GM11168 (cell line): ENCODE data around the gene NCKAP5L.
"Not testable (repeated sequence)": the region's sequence is repeated elsewhere in the genome, so short reads cannot be mapped to it uniquely, and the experiment has no call there.

ENCODE experiments used
- in situ Hi-C: fragments of 300-500 bp; cut with MboI; formaldehyde crosslinking; loops from one replicate; pipeline ENCODE4 v1.12.0; 2022; ENCODE audit warnings: low sequenced_read_pairs; ENCODE audit not compliant: unreplicated experiment

The NCKAP5L gene, protein sequence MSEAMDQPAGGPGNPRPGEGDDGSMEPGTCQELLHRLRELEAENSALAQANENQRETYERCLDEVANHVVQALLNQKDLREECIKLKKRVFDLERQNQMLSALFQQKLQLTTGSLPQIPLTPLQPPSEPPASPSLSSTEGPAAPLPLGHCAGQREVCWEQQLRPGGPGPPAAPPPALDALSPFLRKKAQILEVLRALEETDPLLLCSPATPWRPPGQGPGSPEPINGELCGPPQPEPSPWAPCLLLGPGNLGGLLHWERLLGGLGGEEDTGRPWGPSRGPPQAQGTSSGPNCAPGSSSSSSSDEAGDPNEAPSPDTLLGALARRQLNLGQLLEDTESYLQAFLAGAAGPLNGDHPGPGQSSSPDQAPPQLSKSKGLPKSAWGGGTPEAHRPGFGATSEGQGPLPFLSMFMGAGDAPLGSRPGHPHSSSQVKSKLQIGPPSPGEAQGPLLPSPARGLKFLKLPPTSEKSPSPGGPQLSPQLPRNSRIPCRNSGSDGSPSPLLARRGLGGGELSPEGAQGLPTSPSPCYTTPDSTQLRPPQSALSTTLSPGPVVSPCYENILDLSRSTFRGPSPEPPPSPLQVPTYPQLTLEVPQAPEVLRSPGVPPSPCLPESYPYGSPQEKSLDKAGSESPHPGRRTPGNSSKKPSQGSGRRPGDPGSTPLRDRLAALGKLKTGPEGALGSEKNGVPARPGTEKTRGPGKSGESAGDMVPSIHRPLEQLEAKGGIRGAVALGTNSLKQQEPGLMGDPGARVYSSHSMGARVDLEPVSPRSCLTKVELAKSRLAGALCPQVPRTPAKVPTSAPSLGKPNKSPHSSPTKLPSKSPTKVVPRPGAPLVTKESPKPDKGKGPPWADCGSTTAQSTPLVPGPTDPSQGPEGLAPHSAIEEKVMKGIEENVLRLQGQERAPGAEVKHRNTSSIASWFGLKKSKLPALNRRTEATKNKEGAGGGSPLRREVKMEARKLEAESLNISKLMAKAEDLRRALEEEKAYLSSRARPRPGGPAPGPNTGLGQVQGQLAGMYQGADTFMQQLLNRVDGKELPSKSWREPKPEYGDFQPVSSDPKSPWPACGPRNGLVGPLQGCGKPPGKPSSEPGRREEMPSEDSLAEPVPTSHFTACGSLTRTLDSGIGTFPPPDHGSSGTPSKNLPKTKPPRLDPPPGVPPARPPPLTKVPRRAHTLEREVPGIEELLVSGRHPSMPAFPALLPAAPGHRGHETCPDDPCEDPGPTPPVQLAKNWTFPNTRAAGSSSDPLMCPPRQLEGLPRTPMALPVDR (N-terminal part only)

GRCh38 chr12:49828133-49829091 is at the start of gene NCKAP5L:
Gene NCKAP5L, minus strand, starts transcription at chr12:49828413. Its CDS starts 24,369 bp downstream, at chr12:49804044.
- in situ Hi-C loops: no loop called here

DNA sequence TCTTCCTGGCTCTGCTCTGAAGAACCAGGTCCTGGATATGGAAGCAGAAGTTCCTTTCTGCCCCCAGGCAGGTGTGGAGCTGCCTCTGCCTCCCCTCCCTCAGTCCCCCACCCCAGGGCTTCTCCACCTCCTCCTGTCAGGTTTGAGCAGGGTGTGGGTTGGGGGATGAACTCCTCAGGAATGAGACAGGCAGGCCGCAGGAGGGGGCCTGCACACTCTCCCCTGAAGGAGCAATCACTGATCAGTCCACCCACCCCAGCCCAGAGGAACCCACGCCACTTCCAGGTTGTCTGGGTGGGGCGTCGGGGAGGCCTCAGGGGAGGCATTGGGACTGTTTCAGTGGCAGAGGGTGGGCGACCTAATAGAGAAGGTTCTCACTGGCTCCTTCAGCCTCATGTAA is 48.9 kb upstream of the NCKAP5L start:
- in situ Hi-C loops: no loop called here

GRCh38 chr12:49876070-49876469 is 47.9 kb upstream of the NCKAP5L start:
- in situ Hi-C loops: no loop called here

DNA sequence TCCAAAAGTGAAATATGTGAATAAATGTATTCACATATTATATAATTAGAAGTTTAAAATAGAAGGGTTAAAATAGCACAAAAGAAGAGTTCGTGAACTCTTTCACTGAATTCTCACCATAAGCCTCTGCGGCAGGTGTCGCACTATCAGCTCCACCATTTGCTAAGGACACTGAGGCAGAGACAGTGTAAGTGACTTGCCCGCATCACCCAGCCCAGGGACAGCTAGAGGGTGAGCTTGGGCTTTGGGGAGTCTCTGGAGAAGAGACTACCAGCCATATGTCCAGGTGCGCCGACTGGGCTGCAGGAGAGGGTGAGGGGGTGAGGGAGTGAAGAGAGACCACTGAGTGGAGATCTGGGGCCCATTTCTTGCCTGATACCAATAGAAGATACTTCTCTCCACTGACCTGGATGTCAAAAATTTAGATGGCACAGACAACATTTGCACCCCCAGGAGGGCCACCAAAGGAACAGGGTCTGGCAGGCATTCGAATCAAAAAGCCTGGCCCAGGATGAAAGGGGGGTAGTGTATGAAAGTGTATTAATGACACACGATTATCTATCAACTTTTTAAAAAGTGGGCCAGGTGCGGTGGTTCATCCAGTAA is 47.0 kb upstream of the NCKAP5L start:
- in situ Hi-C loops: no loop called here

- in situ Hi-C loops: no loop called here
These were observed 46.1 kb upstream of the NCKAP5L start for GRCh38 chr12:49874142-49874897.

GRCh38 chr12:49873361-49873934 is 45.2 kb upstream of the NCKAP5L start:
- in situ Hi-C loops: no loop called here

DNA sequence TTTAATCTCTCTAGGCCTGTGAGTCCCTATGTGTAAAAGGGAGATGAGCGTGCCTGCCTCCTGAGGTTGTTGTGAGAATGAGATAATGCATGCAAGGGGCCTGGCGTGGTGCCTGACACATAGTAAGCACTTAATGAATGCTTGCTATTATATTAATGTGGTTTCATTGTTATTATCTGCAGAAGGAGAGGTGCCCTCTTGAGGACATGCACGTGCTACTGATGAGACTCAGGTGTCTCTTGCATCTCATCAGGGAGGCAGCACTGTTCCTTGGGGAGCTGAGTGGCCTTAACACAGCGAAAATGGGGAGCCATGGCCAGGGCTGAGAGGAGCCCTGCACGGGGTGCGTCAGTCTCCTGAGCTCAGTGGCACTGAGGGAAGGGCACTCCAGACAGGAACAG is 44.6 kb upstream of the NCKAP5L start:
- in situ Hi-C loops: no loop called here

- in situ Hi-C loops: no loop called here
These were observed 44.2 kb upstream of the NCKAP5L start for GRCh38 chr12:49872381-49872780.

DNA sequence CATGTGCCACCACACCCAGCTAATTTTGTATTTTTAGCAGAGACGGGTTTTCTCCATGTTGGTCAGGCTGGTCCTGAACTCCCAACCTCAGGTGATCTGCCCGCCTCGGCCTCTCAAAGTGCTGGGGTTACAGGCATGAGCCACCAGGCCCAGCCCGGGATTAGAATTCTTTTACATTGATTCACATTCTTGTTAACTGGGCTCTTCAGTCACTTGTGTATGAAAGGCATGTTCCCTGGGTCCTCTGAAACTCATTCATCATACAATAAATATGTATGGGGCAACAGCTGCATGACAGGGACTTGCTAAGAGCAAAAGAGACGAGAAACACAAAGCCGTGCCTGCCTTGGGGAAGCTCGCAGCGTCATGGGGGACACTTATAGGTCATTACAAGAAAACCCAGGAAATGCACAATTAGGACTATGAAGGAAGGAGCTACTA is 43.6 kb upstream of the NCKAP5L start:
- in situ Hi-C loops: not testable (repeated sequence)

DNA sequence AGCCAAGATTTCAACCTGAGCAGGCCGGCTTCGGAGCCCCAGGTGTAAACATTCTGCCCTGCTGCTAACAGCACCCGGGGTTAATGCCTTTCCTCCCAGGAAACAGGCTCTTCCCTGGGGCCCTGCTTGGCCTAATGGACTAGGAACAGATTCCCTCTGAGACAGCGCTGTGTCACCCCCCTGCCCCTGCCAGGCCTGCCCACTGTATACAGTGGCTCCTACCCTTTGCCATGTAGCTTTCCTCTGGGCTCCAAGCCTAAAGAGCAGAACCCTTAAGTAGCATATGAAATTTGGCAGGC is 43.0 kb upstream of the NCKAP5L start:
- in situ Hi-C loops: no loop called here

GRCh38 chr12:49870501-49871262 is 42.5 kb upstream of the NCKAP5L start:
- in situ Hi-C loops: no loop called here

DNA sequence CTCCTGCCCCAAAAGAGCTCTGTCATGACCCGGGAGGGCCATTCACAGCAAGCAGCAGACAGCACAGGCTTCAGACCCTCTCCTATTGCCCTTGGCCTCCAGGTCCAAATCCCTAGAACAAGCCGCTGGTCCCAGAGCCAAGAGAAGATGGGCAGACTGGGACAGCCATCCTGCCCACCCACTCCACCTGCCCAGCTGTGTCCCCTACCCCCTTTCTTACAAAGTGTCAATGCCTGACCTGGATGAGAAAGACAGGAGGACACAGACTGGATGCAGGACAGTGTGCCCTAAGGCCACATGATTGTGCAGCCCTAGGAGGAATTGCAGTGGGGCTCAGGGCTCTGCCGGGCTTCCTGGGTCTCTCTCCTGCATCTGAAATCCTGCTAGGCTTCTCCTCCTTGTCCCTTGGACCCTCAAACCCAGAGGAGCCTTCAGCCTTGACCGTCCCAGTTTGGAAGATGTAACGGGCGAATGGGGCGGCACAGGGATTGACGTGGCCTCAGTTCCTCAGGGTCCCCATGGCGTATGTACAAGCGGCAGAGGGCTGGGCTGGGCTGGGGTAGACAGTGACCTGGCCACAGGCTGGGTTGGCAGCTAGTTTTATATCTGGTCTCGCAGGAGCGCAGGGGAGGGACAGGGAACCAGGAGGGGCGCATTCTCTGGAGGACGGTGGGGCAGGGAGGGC is 41.7 kb upstream of the NCKAP5L start:
- in situ Hi-C loops: no loop called here

- in situ Hi-C loops: no loop called here
These were observed 41.0 kb upstream of the NCKAP5L start for GRCh38 chr12:49868952-49869815.

DNA sequence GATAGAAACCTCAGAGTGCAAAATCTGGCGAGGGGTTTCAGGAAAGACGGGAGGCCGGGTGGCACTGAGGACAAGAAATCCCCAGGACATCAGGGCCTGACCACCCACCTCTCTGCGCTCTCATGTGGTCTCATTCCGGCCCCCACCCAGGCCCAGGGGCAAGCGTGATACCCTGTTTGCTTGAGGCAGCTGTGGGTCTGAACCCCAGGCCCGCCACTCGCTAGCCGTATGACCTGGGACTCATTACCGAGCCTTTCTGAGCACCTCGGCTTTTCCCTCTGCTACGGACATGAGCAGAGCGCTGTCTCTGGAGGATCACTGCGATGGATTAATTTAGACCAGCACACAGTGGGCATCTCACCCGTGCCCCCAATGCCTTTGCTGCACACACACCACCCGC is 40.2 kb upstream of the NCKAP5L start:
- in situ Hi-C loops: no loop called here

- in situ Hi-C loops: no loop called here
These were observed 39.5 kb upstream of the NCKAP5L start for GRCh38 chr12:49867570-49868341.
